Neural progenitor cell (in vitro differentiated cells): ENCODE measurements around the gene UBAP1.

Experiments used
- EZH2phosphoT487 ChIP-seq: fragments of 200-600 bp; sonication (generic); IDR thresholded peaks from 2 replicates; pipeline ENCODE4 v1.6.1; 2017; ENCODE audit warnings: antibody characterized with exemption
- TF ChIP-seq, protein P1 (sequence below): fragments of 200-600 bp; sonication (generic); IDR thresholded peaks from 2 replicates; pipeline ENCODE4 v1.5.1; 2017; ENCODE audit warnings: antibody characterized with exemption, mild to moderate bottlenecking

- TF ChIP-seq, protein P1, sequence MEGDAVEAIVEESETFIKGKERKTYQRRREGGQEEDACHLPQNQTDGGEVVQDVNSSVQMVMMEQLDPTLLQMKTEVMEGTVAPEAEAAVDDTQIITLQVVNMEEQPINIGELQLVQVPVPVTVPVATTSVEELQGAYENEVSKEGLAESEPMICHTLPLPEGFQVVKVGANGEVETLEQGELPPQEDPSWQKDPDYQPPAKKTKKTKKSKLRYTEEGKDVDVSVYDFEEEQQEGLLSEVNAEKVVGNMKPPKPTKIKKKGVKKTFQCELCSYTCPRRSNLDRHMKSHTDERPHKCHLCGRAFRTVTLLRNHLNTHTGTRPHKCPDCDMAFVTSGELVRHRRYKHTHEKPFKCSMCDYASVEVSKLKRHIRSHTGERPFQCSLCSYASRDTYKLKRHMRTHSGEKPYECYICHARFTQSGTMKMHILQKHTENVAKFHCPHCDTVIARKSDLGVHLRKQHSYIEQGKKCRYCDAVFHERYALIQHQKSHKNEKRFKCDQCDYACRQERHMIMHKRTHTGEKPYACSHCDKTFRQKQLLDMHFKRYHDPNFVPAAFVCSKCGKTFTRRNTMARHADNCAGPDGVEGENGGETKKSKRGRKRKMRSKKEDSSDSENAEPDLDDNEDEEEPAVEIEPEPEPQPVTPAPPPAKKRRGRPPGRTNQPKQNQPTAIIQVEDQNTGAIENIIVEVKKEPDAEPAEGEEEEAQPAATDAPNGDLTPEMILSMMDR, result no peak
- no peak for TF ChIP-seq EZH2phosphoT487
These were observed 93.3 kb downstream of the UBAP1 start for GRCh38 chr9:34272101-34272541.
